WI38 (cell line): ENCODE results near the gene DENND5B.
"Not testable (repeated sequence)": the region's sequence is repeated elsewhere in the genome, so short reads cannot be mapped to it uniquely, and the experiment has no call there.

Source experiments
- H3K4me3 ChIP-seq: 2 replicates; pipeline ENCODE4 v1.5.1; 2011; ENCODE audit warnings: low read depth, mild to moderate bottlenecking, control low read depth, low read length
- CTCF ChIP-seq: IDR thresholded peaks from 2 replicates; pipeline ENCODE4 v1.5.1; 2012; ENCODE audit warnings: low read depth, mild to moderate bottlenecking, control low read depth, low read length

The DENND5B gene

GRCh38 chr12:31557707-31558106, 33.2 kb downstream of the DENND5B start:
- no peak overlapping the region for H3K4me3 ChIP-seq
- TF ChIP-seq CTCF: no peak

GRCh38 chr12:31555466-31555865, 35.5 kb downstream of the DENND5B start:
- not testable (repeated sequence) for H3K4me3 ChIP-seq

- H3K4me3 ChIP-seq: not testable (repeated sequence)
Observed at GRCh38 chr12:31550590-31550989, 40.3 kb downstream of the DENND5B start.

GRCh38 chr12:31536672-31537071, 54.3 kb downstream of the DENND5B start:
- no peak overlapping the region for H3K4me3 ChIP-seq
- no peak for TF ChIP-seq CTCF

- TF ChIP-seq CTCF: no peak
- no peak overlapping the region for H3K4me3 ChIP-seq
Observed at GRCh38 chr12:31533470-31533869, 57.5 kb downstream of the DENND5B start.

- no peak for TF ChIP-seq CTCF
- H3K4me3 ChIP-seq: no peak overlapping the region
Observed at GRCh38 chr12:31531893-31532292, 59.0 kb downstream of the DENND5B start.

- no peak for TF ChIP-seq CTCF
- no peak overlapping the region for H3K4me3 ChIP-seq
Observed at GRCh38 chr12:31528095-31528494, 62.8 kb downstream of the DENND5B start.

GRCh38 chr12:31527083-31527482, 63.9 kb downstream of the DENND5B start:
- no peak overlapping the region for H3K4me3 ChIP-seq
- no peak for TF ChIP-seq CTCF

GRCh38 chr12:31526158-31526546, 64.8 kb downstream of the DENND5B start:
- no peak overlapping the region for H3K4me3 ChIP-seq

More at GRCh38 chr12:31526158-31526546, 64.8 kb downstream of the DENND5B start:
- TF ChIP-seq CTCF: no peak
